K562 (cell line): ENCODE results near the gene PPP1R14B. TPM values are rescaled to one million over a fixed set of nuclear protein-coding genes. Genes with fewer than 3 reads are reported as not detected.

Experiments
- AFF4 ChIP-seq: sonication (generic); formaldehyde crosslinking; IDR thresholded peaks from 2 replicates; pipeline ENCODE4 v1.8.0; 2023; ENCODE audit warnings: mild to moderate bottlenecking, missing genetic modification reagents
- CC2D1A ChIP-seq: fragments of 450-650 bp; IDR thresholded peaks from 2 replicates; pipeline ENCODE4 v1.6.1; 2017; ENCODE audit warnings: mild to moderate bottlenecking
- CEBPB ChIP-seq: fragments of 450-650 bp; IDR thresholded peaks from 2 replicates; pipeline ENCODE4 v1.6.1; 2016; ENCODE audit warnings: missing genetic modification characterization, missing compliant biosample characterization
- FOXP1 ChIP-seq: sonication (generic); formaldehyde crosslinking; IDR thresholded peaks from 2 replicates; pipeline ENCODE4 v1.8.0; 2022; ENCODE audit warnings: mild to moderate bottlenecking, missing genetic modification reagents
- GABPB1 ChIP-seq: sonication (generic); formaldehyde crosslinking; IDR thresholded peaks from 2 replicates; pipeline ENCODE4 v1.8.0; 2022; ENCODE audit warnings: mild to moderate bottlenecking, missing genetic modification reagents
- IRF2 ChIP-seq: sonication (generic); formaldehyde crosslinking; IDR thresholded peaks from 2 replicates; pipeline ENCODE4 v1.8.1; 2022; ENCODE audit warnings: mild to moderate bottlenecking, missing genetic modification reagents
- MNT ChIP-seq, 2 experiments: fragments of 450-650 bp; conservative IDR thresholded peaks; 2 replicates each; pipeline ENCODE4 v1.6.1; 2017; ENCODE audit warnings: mild to moderate bottlenecking in 2 of 2, moderate library complexity in 2 of 2
- RERE ChIP-seq: sonication (generic); formaldehyde crosslinking; IDR thresholded peaks from 2 replicates; pipeline ENCODE4 v1.8.0; 2023; ENCODE audit warnings: missing genetic modification reagents, mild to moderate bottlenecking, borderline replicate concordance
- SMC3 ChIP-seq: conservative IDR thresholded peaks from 2 replicates; pipeline ENCODE4 v1.6.1; 2011; ENCODE audit warnings: low read depth, low read length, improper control_type of control experiment; ENCODE audit not compliant: insufficient read depth
- UBTF ChIP-seq, 2 experiments: IDR thresholded peaks; 2 replicates each; pipeline ENCODE4 v1.6.1; 2012; ENCODE audit warnings: improper control_type of control experiment in 2 of 2, low read depth in 2 of 2, low read length in 2 of 2, borderline replicate concordance in 1 of 2
- ZNF699 ChIP-seq: fragments of 250-450 bp; sonication (Bioruptor Pico); IDR thresholded peaks from 2 replicates; pipeline ENCODE4 v1.8.0; 2021; ENCODE audit warnings: mild to moderate bottlenecking, moderate library complexity; ENCODE audit not compliant: insufficient replicate concordance
- ZSCAN32 ChIP-seq: fragments of 450-650 bp; formaldehyde crosslinking; IDR thresholded peaks from 2 replicates; pipeline ENCODE4 v1.4.0; 2020; ENCODE audit warnings: mild to moderate bottlenecking, moderate library complexity
- polyA plus RNA-seq, 8 experiments: library from polyadenylated mRNA; depleted of rRNA in 4 of 8; stranded (reverse) in 5 of 8; unstranded in 3 of 8; fragments of >200 nt; fragmentation: Nextera tagmentation in 2 of 8; fragmentation: Illumina TruSeq in 1 of 8; extraction: Ambion mirVana in 2 of 8; extraction: Trizol in 1 of 8; gene quantifications; 2 replicates each; pipeline versions ENCODE4 v1.2.1 to v1.2.3, GENCODE V29; 2011 to 2014; ENCODE audit warnings: inconsistent platforms in 1 of 8, missing spikeins in 1 of 8
- total RNA-seq, 7 experiments: library from RNA; depleted of rRNA in 6 of 7; stranded (reverse); fragments of >200 nt in 6 of 7; fragmentation: Illumina TruSeq in 2 of 7; extraction: Trizol in 2 of 7; gene quantifications; 2 replicates each; pipeline versions ENCODE4 v1.2.1 to v1.2.3, GENCODE V29; 2011 to 2021; ENCODE audit warnings: low replicate concordance in 1 of 7

PPP1R14B gene
- total and polyA plus RNA-seq, 9 of the 15 experiments (the other 6 are each of a cell fraction or from before 2014, with no cell fraction given) = 7.7 to 566 (median 212) TPM

GRCh38 chr11:64225608-64226506 is 20.9 kb downstream of the PPP1R14B start, which contains the start of the genes NUDT22 and TRPT1 (continued):
- TF ChIP-seq SMC3 (no peak), MNT (conservative IDR thresholded peaks at IDR 0.05) (peak; percentile 72 to 81), GABPB1 (CRISPR knock-in tag) (peak; percentile 92), UBTF (IDR thresholded peaks at IDR 0.05; ENCODE audit: borderline replicate concordance in 1 of 2, low read depth in 2 of 2, low read length in 2 of 2) (peak in 1 of 2 experiments; percentile 38; a peak in 1 of 4 replicates), RERE (CRISPR knock-in tag) (no peak), AFF4 (CRISPR knock-in tag) (peak; percentile 54; the same call in 1 of the 2 replicates), IRF2 (no peak), CEBPB (tag) (no peak), CC2D1A (peak; percentile 16; the same call in 1 of the 2 replicates), FOXP1 (CRISPR knock-in tag) (peak; percentile 68; the same call in 1 of the 2 replicates), ZSCAN32 (CRISPR knock-in tag) (no peak), ZNF699 (CRISPR knock-in tag) (no peak)
